IPS-20b (cell line): Measurements from ENCODE around the gene FMN1.

Experiments used
- H3K27ac ChIP-seq: one replicate; pipeline ENCODE4 v1.5.1; 2013; ENCODE audit warnings: low read length
- H3K27me3 ChIP-seq: 2 replicates; pipeline ENCODE4 v1.6.1; 2013; ENCODE audit warnings: mild to moderate bottlenecking, low read length, inconsistent platforms; ENCODE audit not compliant: insufficient read depth
- H3K36me3 ChIP-seq: 2 replicates; pipeline ENCODE4 v1.6.1; 2013; ENCODE audit warnings: low read depth, mild to moderate bottlenecking, inconsistent platforms, low read length, moderate library complexity; ENCODE audit not compliant: insufficient read depth
- H3K4me1 ChIP-seq: 2 replicates; pipeline ENCODE4 v1.6.1; 2013; ENCODE audit warnings: mild to moderate bottlenecking, control low read depth, inconsistent platforms, low read length, moderate library complexity; ENCODE audit not compliant: insufficient read depth
- H3K4me3 ChIP-seq: 2 replicates; pipeline ENCODE4 v1.5.1; 2013; ENCODE audit warnings: mild to moderate bottlenecking, low read length, inconsistent platforms
- H3K9ac ChIP-seq: 2 replicates; pipeline ENCODE4 v1.6.1; 2013; ENCODE audit warnings: low read depth, mild to moderate bottlenecking, inconsistent platforms, low read length, moderate library complexity
- H3K9me3 ChIP-seq: 2 replicates; pipeline ENCODE4 v1.6.1; 2013; ENCODE audit warnings: mild to moderate bottlenecking, low read depth, low read length, inconsistent platforms; ENCODE audit not compliant: insufficient read depth

Gene FMN1

DNA sequence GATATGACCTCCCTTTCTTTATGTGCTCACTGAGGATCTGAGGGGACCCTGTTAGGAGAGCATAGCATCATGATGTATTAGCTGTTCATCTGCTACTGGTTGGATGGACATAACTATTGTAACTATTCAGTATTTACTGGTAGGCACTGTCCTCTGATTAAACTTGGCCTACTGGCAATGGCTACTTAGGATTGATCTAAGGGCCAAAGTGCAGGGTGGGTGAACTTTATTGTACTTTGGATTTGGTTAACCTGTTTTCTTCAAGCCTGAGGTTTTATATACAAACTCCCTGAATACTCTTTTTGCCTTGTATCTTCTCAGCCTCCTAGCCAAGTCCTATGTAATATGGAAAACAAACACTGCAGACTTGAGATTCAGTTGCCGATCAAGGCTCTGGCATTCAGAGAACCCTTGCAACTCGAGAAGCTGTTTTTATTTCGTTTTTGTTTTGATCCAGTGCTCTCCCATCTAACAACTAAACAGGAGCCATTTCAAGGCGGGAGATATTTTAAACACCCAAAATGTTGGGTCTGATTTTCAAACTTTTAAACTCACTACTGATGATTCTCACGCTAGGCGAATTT, 461.8 kb downstream of the FMN1 start:
- Histone ChIP-seq H3K4me1 (peaks cover 15% of the 10 kb centered on the region; the same call in 1 of the 2 replicates), H3K4me3 (no peak overlapping the region), H3K9me3 (no peaks in the 10 kb centered on the region; the same call in 1 of the 2 replicates), H3K27me3 (peaks cover 9% of the 10 kb centered on the region; the same call in 1 of the 2 replicates), H3K36me3 (no peaks in the 10 kb centered on the region), H3K9ac (no peak overlapping the region), H3K27ac (no peak overlapping the region)

DNA sequence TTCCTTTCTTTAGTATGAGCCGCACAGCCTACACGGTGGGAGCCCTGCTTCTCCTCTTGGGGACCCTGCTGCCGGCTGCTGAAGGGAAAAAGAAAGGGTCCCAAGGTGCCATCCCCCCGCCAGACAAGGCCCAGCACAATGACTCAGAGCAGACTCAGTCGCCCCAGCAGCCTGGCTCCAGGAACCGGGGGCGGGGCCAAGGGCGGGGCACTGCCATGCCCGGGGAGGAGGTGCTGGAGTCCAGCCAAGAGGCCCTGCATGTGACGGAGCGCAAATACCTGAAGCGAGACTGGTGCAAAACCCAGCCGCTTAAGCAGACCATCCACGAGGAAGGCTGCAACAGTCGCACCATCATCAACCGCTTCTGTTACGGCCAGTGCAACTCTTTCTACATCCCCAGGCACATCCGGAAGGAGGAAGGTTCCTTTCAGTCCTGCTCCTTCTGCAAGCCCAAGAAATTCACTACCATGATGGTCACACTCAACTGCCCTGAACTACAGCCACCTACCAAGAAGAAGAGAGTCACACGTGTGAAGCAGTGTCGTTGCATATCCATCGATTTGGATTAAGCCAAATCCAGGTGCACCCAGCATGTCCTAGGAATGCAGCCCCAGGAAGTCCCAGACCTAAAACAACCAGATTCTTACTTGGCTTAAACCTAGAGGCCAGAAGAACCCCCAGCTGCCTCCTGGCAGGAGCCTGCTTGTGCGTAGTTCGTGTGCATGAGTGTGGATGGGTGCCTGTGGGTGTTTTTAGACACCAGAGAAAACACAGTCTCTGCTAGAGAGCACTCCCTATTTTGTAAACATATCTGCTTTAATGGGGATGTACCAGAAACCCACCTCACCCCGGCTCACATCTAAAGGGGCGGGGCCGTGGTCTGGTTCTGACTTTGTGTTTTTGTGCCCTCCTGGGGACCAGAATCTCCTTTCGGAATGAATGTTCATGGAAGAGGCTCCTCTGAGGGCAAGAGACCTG, 463.5 kb downstream of the FMN1 start:
- Histone ChIP-seq H3K4me3 (peak overlapping the region; percentile 27; the same call in 1 of the 2 replicates), H3K9me3 (no peaks in the 10 kb centered on the region; the same call in 1 of the 2 replicates), H3K9ac (no peak overlapping the region), H3K27ac (no peak overlapping the region), H3K36me3 (no peaks in the 10 kb centered on the region), H3K27me3 (peaks cover 9% of the 10 kb centered on the region; the same call in 1 of the 2 replicates), H3K4me1 (peaks cover 15% of the 10 kb centered on the region; the same call in 1 of the 2 replicates)

DNA sequence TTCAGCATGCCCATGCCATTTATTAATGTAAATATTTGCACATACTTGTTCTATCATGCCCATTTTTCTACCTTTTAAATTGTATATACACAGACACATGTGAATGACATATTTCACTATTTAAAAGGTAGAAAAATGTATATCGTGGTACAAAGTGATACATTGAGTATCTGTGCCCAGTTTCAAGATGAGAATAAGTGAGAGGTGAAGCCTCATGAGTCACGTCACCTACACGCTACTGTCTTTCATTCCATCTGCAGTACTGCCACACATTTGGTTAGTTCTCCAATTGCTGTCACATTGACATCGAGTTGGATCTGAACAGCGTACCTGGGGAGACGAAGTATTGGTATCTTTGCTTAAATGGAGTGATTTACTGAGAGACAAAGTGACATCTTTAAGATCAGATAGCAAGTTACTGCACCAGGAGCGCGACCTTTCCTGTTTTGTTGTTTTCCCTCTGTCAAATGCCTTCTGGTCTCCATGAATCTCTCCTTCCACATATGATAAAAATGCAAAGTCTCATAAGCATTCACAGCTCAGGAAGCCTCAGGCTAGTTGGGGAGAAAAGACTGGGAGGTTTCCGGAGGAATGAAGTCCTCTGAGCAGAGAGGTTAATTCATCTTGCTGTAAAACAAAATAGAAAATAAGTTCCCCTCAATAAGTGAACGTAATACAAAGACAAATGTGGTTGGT, 464.7 kb downstream of the FMN1 start:
- no peak overlapping the region for H3K27ac ChIP-seq
- H3K4me3 ChIP-seq: no peak overlapping the region
- H3K36me3 ChIP-seq: no peaks in the 10 kb centered on the region
- no peaks in the 10 kb centered on the region; the same call in 1 of the 2 replicates for H3K9me3 ChIP-seq
- no peak overlapping the region for H3K9ac ChIP-seq
- peaks cover 15% of the 10 kb centered on the region; the same call in 1 of the 2 replicates for H3K4me1 ChIP-seq
- peaks cover 9% of the 10 kb centered on the region; the same call in 1 of the 2 replicates for H3K27me3 ChIP-seq

DNA sequence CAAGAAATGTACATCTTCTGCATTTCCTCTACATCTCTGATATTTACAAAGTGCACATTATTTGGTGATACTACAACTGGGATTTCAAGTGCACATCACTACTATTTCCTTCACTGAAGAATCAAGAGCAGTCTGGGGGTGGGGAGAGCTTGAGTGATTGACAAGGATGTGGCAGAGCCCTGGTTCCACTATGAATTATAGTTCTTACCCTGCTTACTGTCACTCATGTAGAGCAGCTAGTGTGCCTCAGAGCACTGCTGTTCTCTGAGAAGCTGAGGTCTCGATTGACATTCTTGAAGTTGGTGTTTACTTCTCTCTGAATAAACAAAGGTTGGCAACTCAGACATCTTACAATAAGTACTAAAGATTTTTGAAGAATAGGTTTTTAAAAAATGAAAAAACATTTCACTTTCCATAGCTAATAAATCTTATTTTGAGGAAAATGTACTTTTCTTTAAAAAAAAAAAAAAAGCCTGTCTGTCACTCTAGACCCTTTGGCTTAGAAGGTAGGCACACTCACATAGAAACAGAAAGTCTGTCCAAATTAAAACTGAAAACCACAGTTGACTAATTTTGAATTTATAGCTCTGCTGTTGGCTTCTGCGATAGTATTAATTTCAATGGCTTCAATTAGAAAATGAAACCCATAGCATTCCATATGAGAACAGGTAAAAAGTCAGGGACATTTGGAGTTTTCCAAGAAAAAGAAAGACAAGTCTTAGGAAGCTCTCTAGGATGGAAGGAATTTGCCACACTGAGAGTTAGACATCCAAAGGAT, 471.2 kb downstream of the FMN1 start:
- Histone ChIP-seq H3K27me3 (peaks cover 46% of the 10 kb centered on the region), H3K27ac (no peak overlapping the region), H3K4me1 (no peaks in the 10 kb centered on the region), H3K9ac (no peak overlapping the region), H3K9me3 (no peaks in the 10 kb centered on the region; the same call in 1 of the 2 replicates), H3K4me3 (no peak overlapping the region), H3K36me3 (no peaks in the 10 kb centered on the region)

DNA sequence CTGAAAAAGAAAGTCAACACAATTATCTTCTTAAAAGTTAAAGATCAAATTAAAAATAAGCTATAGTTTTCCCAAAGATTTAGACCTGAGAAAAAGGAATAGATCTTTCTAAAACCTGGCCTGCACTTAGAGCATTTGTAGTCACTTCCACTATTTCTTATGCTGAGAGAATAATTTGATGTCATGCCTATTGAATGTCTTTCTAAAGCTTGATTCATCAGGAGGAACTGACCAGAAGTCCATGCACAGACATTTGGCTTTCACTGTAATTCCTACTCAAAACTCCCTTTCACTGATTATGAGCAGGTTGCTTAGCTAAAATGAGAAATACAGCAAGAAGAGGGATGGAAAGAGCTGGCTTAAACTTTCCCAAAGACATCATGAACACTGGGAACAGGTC, 472.4 kb downstream of the FMN1 start:
- Histone ChIP-seq H3K4me1 (no peaks in the 10 kb centered on the region), H3K9me3 (no peaks in the 10 kb centered on the region), H3K9ac (no peak overlapping the region), H3K27me3 (peaks cover 59% of the 10 kb centered on the region), H3K4me3 (no peak overlapping the region), H3K27ac (no peak overlapping the region), H3K36me3 (no peaks in the 10 kb centered on the region)

DNA sequence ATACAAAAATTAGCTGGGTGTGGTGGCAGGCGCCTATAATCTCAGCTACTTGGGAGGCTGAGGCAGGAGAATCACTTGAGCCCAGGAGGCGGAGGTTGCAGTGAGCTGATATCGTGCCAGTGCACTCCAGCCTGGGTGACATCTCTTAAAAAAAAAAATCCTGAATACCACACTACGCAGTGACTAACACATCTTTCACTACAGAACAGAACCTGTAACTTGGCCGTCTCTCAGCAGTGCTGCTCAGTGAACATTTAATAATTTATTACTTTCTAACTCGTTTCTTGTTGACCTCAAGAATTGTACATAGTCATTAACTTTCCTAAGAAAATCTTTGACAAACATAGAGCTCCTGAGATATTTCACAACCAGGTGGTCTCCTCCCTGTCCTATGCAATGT, 472.9 kb downstream of the FMN1 start:
- Histone ChIP-seq H3K27ac (no peak overlapping the region), H3K4me3 (no peak overlapping the region), H3K4me1 (peaks cover 5% of the 10 kb centered on the region; the same call in 1 of the 2 replicates), H3K9me3 (no peaks in the 10 kb centered on the region), H3K9ac (no peak overlapping the region), H3K27me3 (peaks cover 64% of the 10 kb centered on the region), H3K36me3 (no peaks in the 10 kb centered on the region)

DNA sequence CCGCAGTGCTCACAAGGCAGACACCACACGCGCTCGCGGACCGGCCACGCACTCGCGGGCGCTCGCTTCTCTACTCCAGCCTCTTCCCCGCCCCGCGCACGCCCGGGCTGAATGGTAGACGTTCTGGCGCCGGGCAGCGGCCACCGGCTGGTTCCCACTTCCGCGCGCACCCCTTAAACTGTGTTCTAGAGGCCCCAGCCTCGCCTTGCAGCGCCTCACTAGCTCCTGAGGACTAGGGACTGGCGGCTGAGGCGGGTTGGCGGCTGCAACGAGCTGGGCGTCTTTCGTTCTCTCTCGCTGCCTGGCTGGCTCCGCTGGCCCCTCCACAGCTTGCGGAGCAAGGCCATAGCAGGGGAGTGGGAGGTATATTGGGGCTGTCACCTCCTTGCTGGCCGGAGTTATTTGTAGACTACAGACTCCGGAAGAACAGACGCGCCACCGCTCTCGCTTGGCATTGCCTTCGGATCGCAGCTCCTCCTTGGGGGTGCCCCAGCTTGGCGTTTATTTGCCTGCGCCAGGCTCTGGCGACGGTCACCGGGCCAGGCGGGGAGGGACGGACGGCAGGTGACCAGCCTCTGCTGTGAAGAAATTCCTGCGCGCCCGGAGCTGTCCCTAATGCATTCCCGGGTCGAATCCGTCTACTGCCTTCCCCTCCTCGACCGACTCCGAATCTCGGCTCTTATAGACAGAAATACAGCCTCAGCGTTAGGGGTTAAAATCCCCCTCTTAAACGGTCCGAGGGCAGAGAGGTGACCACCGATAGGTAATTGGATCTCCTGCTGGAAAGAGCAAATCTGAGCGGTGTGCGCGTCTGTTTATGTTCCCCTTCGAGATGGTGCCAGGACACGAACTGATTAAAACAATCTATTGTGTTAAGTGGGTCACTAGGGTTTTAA, 475.4 kb downstream of the FMN1 start:
- peak overlapping the region; percentile 67 for H3K4me3 ChIP-seq
- peaks cover 8% of the 10 kb centered on the region; the same call in 1 of the 2 replicates for H3K4me1 ChIP-seq
- H3K9me3 ChIP-seq: no peaks in the 10 kb centered on the region
- no peak overlapping the region for H3K27ac ChIP-seq
- peaks cover 89% of the 10 kb centered on the region for H3K27me3 ChIP-seq
- no peak overlapping the region for H3K9ac ChIP-seq
- H3K36me3 ChIP-seq: no peaks in the 10 kb centered on the region

DNA sequence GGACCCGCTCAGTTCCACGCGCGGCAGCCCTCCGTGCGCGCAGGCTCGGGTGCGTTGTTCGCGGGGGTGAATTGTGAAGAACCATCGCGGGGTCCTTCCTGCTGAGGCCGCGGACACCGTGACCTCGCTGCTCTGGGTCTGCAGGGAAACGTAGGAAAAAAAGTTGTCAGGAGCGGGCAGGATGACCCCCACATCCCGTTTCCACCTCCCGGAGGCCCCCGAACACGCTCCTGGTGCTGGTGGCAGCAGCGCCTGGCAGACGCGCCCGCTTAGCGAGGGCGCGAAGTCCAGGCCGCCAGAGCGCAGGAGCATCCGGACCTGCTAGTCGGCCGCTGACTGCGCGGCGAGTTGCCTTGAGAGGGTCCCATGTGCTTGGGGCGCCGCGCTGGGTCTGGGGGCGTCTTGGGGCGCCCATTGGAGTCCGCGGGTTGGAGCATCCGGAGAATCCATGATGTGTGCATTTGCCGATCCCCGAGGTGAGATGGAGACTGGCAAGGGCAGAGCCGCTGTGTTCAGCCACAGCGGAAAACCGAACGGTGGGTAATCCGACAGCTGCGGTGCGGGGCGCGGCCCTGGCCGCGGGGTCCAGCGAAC, 476.2 kb downstream of the FMN1 start:
- H3K9me3 ChIP-seq: no peaks in the 10 kb centered on the region
- H3K9ac ChIP-seq: no peak overlapping the region
- H3K4me3 ChIP-seq: peak overlapping the region; percentile 67
- peaks cover 8% of the 10 kb centered on the region; the same call in 1 of the 2 replicates for H3K4me1 ChIP-seq
- peaks cover 97% of the 10 kb centered on the region for H3K27me3 ChIP-seq
- no peaks in the 10 kb centered on the region for H3K36me3 ChIP-seq
- no peak overlapping the region for H3K27ac ChIP-seq

DNA sequence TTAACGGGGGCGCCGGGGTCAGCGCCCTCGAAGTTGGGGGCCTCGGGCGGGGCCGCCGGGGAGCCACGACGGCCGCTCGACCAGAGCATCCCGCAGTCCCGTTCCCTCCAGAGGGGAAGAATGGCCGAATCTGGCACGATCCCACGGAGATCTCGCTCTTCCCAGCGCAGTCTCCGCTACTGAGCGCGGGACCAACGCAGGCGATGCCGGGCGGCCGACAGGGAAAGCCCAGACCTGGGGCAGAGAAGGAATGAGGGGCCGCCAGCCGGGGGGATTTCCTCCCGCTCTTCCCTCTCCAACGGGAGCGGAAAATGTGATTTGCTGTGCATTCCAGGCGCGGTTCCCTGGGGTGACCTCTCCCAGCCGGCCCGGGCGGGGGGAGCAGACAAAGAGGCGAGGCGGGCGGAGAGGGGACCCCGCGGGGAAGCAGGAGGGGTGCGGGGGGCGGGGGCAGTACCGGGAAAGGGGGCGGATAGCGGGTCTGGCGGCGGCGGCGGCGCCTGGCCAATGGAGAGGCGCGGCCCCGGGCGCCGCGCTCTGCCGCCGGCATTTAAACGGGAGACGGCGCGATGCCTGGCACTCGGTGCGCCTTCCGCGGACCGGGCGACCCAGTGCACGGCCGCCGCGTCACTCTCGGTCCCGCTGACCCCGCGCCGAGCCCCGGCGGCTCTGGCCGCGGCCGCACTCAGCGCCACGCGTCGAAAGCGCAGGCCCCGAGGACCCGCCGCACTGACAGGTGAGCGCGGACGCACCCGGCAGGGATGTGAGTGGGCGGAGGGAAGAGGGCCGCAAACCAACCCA, 476.9 kb downstream of the FMN1 start, which contains the start of gene GREM1:
GREM1 (plus strand) TSS at position 579 of the 801 bp plus-strand sequence. CDS start 12,687 bp downstream, outside the sequence.
- H3K9ac ChIP-seq: no peak within 1 kb of the TSS
- no peaks in the 10 kb centered on the region for H3K9me3 ChIP-seq
- peaks cover 93% of the 10 kb centered on the region for H3K27me3 ChIP-seq
- no peaks in the 10 kb centered on the region for H3K36me3 ChIP-seq
- no peak within 1 kb of the TSS for H3K27ac ChIP-seq
- peaks cover 8% of the 10 kb centered on the region; the same call in 1 of the 2 replicates for H3K4me1 ChIP-seq
- peak within 1 kb of the TSS; percentile 67 for H3K4me3 ChIP-seq
